ENCODE measurements around the gene USHBP1. TPM values are rescaled to one million over a fixed set of nuclear protein-coding genes. Genes with fewer than 3 reads are reported as not detected.

Gene USHBP1
- total RNA-seq: not detected in 2 replicates

DNA sequence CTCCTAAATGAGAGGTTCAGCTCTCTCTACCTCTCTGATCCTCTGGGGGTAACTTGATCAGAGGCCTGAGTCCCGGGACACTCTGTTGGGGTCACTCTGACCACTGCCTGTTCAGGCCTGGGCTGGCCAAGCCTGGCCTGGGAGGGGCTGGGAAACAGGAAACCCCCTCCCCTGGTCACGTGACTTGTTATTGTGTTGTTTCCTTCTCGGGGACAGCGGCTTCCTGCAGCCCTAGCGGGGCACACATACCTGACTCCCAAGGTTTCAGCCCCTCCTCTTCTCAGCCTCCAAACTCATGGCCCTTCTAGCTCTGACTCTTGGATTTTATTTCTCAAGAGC is at the start of gene USHBP1:
Gene USHBP1 (minus strand): TSS at position 105 of the 339 bp plus-strand sequence. CDS start 446 bp downstream, outside the sequence.

DNA sequence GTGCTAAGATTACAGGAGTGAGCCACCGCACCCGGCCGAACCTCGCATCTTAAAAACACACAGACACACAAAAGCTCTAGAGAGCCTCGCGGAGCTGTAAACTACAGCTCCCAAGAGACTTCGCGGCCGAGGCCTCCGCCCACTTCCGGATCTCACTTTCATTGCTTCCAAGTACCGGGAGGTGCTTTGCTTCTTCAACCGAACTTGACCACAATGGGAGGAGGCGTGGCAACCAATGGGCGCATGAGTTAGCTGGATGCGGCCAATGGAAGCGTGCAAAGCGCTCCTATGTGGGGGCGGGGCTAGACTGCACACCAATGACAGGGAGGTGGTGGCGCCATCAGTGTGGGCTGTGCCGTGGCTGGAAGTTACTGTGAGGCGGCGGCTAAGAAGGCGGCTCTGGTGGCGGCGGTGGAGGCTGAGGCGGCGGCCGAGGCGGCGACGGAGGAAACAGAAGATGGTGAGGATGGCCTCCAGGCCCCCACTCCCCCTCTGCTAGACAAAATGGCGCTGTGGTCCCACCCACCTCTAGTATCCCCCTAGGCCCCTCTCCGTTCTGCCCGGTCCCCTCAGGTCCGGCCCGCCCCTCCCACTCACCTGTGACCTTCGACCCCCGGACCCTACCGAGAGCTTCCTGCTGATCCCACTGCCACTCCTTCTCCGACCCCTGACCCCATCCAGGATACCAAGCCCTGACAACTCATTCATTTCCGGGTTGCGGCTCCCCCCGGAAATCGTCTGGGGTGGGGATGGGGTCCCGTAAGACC is 44.8 kb upstream of the USHBP1 start, which contains the start of gene DDA1:
Gene DDA1 (plus strand): TSS at position 366 of the 767 bp plus-strand sequence. CDS start 92 bp downstream, at position 458.

DNA sequence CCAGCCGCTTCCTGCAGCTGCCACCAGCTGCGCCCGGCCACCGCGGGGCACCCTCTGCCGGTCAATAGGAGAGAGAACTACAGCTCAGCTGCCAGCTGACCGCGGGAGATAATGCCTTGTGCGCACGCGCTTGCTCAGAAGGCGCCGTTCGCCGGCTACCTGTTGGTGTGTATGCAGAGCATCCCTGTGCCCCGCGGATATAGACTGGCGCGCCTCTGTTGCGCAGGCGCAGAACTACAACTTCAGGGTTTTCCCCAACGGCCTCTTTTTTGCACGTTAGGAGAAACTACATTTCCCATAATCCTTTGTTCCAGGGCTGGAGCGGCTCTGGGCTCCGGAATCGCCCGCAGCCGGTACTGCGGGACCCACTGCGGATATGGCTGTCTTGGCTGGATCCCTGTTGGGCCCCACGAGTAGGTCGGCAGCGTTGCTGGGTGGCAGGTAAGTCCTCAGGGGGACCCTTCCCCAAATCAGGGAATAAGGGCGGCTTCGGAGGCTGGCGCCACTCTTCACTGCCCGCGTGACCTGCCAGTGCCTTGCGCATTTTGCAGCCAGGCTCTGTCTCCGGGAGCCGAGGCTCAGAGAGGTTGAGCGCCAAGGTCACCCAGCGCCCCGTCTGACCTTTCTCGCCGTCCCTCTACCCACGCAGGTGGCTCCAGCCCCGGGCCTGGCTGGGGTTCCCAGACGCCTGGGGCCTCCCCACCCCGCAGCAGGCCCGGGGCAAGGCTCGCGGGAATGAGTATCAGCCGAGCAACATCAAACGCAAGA is 41.2 kb upstream of the USHBP1 start, which contains the start of gene MRPL34:
Gene MRPL34 (plus strand): TSS at position 356 of the 768 bp plus-strand sequence. CDS start 21 bp downstream, at position 377.

GRCh38 chr19:17303167-17303939 is 38.8 kb upstream of the USHBP1 start, which contains the start of gene ABHD8:
TSS of gene ABHD8 (minus strand) at chr19:17303425. CDS start at chr19:17301616, 1,809 bp downstream.

DNA sequence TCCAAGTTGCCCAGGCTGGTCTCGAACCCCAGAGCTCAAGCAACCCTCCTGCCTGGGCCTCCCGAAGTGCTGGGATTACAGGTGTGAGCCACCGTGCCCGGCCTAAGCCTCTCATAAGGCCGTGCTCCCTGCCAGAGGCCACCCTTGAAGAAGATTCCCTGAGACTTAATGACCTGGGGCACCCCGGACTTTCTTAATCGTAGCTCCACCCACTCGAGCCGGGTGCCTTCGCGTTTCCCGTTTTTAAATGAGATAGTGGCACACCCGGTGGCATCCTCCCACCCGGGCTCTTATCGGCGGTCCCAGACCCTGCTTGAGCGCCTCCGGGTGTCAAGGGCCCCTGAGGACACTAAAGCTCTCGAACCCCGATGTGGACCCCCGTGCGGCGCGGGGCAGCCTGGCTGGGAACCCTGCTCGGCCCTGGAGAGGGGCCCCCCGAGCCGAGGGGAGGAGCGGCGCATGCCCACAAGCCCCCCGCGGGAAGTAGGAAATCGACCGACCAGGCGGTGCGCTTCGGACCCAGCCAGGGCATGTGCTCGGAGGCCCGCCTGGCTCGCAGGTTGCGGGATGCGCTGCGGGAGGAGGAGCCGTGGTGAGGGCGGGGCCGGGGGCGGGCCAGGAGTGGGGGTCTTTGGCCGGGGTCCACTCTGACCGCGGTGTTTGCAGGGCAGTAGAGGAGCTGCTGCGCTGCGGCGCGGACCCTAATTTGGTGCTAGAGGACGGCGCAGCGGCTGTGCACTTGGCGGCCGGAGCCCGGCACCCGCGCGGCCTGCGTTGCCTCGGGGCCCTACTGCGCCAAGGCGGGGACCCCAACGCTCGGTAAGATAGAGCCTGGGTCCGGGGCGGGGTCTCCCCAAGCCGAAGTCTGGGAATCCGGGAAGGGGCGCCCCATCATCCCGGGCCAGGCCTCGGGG is 17.1 kb upstream of the USHBP1 start, which contains the start of gene ANKLE1:
Gene ANKLE1 (plus strand): TSS at position 511 of the 914 bp plus-strand sequence. CDS start 20 bp downstream, at position 531.

DNA sequence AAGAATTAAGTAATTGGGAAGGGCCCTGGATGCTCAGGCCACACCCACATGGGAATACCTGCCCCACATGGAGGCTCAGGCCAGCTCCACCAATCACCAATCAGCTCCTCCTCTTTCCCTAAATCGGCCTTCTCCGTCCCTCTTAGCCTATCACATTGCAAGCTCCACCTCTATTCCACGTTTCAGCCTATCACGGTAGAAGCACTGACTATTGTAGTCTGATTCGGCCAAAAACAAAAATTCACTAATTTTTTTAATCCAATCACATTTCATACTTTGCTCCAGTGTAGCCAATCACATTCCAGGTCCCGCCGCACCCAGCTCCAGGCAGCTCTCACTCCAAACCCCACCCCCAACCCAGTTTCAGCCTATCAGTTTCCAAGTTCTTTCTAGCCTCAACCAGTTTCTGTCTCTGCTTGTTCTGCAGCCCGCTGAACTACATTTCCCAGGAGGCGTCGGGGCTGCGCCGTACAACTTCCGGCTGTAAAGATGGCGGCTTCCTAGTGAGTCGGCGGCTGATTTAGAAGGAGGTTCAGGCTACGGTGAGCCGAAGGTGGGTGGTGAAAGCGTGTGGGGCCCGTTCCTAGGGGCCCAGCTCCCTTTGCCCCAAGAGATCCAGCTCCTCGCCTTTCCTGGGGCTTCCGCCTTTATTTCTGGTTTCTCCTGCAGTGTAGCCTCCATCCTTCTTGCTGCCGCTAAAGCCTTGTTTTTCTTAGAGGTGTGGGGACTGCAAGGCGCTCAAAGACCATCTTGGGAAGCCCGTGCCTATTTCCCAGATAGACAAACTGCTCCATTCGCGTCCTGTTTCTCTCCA is 2.6 kb upstream of the USHBP1 start, which contains the start of gene BABAM1:
Gene BABAM1 (plus strand): TSS at position 469 of the 814 bp plus-strand sequence. CDS start 1,364 bp downstream, outside the sequence.

GRCh38 chr19:17245535-17245984 is 19.0 kb downstream of the USHBP1 start, which contains the start of gene NR2F6:
TSS of gene NR2F6 (minus strand) at chr19:17245919. CDS start at chr19:17245220, 699 bp downstream.

DNA sequence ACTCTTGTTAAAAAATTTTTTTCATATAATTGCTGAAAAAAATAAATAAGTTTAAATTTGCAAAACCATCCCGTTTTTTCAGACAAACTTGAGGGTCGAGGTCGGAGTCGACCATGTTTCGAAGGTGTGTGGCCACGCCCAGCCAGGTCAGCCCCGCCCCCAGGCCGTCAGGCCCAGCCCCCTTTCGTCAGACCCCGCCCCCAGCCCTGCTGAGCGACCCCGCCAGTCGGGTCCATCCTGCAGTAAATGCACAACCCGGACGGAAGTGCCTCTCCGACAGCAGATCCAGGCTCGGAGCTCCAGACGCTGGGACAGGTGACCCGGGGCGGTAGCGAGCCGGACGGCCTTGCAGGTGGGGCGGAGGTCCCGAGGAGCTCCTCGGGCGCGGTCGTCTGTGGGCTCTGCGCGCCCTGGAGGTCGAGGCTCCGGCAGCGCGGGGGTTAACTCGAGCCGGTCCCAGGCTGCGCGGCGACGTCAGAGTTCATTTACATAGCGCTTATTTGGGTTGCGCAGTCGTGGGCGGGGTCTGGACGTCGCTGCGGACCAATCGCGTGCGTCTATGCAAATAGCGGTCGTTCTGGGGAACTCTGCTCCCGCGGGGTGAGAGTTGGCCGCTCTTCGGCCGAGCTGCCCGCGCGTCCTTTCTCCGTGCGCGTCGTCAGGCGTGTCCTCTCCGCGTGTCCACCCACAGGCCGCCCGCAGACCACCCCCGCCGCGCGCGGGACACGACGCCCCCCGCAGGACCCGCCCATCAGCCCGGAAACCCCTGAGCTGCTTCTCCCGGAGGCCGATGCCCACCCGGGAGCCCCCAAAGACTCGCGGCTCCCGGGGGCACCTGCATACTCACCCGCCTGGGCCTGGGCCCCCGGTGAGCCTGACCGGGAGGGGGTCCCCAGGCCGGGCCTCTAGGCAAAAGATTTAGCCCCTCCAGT is 38.3 kb downstream of the USHBP1 start, which contains the start of gene OCEL1:
Gene OCEL1 (plus strand): TSS at position 225 of the 932 bp plus-strand sequence. CDS start 22 bp downstream, at position 247.

GRCh38 chr19:17215127-17215971 is 49.2 kb downstream of the USHBP1 start, which contains the start of gene USE1:
TSS of gene USE1 (plus strand) at chr19:17215357. CDS start at chr19:17215406, 49 bp downstream.

Other genes starting within 250 kb of the USHBP1 start
- gene CPAMD8, start 237.9 kb downstream of the USHBP1 start, total RNA-seq: 0.45 and 0.50 TPM in 2 replicates
- 11.9 and 12.4 TPM in 2 replicates for gene HAUS8, start 189.3 kb downstream of the USHBP1 start, total RNA-seq
- 48.4 and 52.9 TPM in 2 replicates for gene MYO9B, start 189.0 kb downstream of the USHBP1 start, total RNA-seq
- gene USE1, start 49.4 kb downstream of the USHBP1 start, total RNA-seq: 21.0 and 28.1 TPM in 2 replicates
- 4.7 and 5.1 TPM in 2 replicates for gene OCEL1, start 38.5 kb downstream of the USHBP1 start, total RNA-seq
- gene NR2F6, start 18.8 kb downstream of the USHBP1 start, total RNA-seq: 58.7 and 66.7 TPM in 2 replicates
- 114 and 121 TPM in 2 replicates for gene BABAM1, start 2.7 kb upstream of the USHBP1 start, total RNA-seq
- gene ANKLE1, start 17.2 kb upstream of the USHBP1 start, total RNA-seq: 1.5 TPM in 2 replicates
- 16.5 and 18.3 TPM in 2 replicates for gene ABHD8, start 38.7 kb upstream of the USHBP1 start, total RNA-seq
- 94.0 and 119 TPM in 2 replicates for gene MRPL34, start 41.1 kb upstream of the USHBP1 start, total RNA-seq
- 30.3 and 41.0 TPM in 2 replicates for gene DDA1, start 44.8 kb upstream of the USHBP1 start, total RNA-seq
- gene ANO8, start 70.1 kb upstream of the USHBP1 start, total RNA-seq: 5.2 and 5.5 TPM in 2 replicates
- gene GTPBP3, start 72.8 kb upstream of the USHBP1 start, total RNA-seq: 13.7 and 16.3 TPM in 2 replicates
- not detected in 2 replicates for gene PLVAP, start 112.6 kb upstream of the USHBP1 start, total RNA-seq
- not detected in 2 replicates for gene CCDC194, start 129.5 kb upstream of the USHBP1 start, total RNA-seq
- 1.6 TPM in 1 of 2 replicates, not detected in the other for gene BST2, start 140.9 kb upstream of the USHBP1 start, total RNA-seq
- 101 and 106 TPM in 2 replicates for gene MVB12A, start 155.3 kb upstream of the USHBP1 start, total RNA-seq
- under 0.01 TPM in 1 of 2 replicates, not detected in the other for gene TMEM221, start 183.9 kb upstream of the USHBP1 start, total RNA-seq
- gene NXNL1, start 196.2 kb upstream of the USHBP1 start, total RNA-seq: not detected in 2 replicates
- 8.6 and 9.8 TPM in 2 replicates for gene SLC27A1, start 205.8 kb upstream of the USHBP1 start, total RNA-seq
- 84.2 and 96.3 TPM in 2 replicates for gene PGLS, start 246.9 kb upstream of the USHBP1 start, total RNA-seq

Measured in bronchus fibroblast of lung (primary cell).